ENCODE measurements around the gene MIS18A.

- TF ChIP-seq YY1 (IDR thresholded peaks at IDR 0.05; ENCODE audit: low read depth) (no peak), CEBPB (IDR thresholded peaks at IDR 0.05) (no peak), MAX (IDR thresholded peaks at IDR 0.05) (no peak), RAD21 (IDR thresholded peaks at IDR 0.05; ENCODE audit: low read depth) (no peak), TAF1 (IDR thresholded peaks at IDR 0.05; ENCODE audit: low read depth) (no peak), EGR1 (IDR thresholded peaks at IDR 0.05) (no peak), CREB1 (IDR thresholded peaks at IDR 0.05; ENCODE audit: low read depth) (no peak), ZBTB7A (IDR thresholded peaks at IDR 0.05; ENCODE audit: low read depth) (no peak), REST (IDR thresholded peaks at IDR 0.05; ENCODE audit: low read depth) (no peak), FOXM1 (IDR thresholded peaks at IDR 0.05; ENCODE audit: borderline replicate concordance, low read depth) (no peak), EP300 (IDR thresholded peaks at IDR 0.05; ENCODE audit: borderline replicate concordance) (no peak)
Observed at GRCh38 chr21:32311621-32312020, 32.8 kb upstream of the MIS18A start.
